Skeletal muscle cell (primary cell): ENCODE measurements around the gene C6orf132.
A peak's percentile ranks its signal among the peaks of the same experiment; 100 is the strongest.
"Not testable (repeated sequence)": the region's sequence is repeated elsewhere in the genome, so short reads cannot be mapped to it uniquely, and the experiment has no call there.

ENCODE experiments used
- DNase-seq: peaks from one replicate; pipeline ENCODE4 v3.0.0-alpha.2; 2010; ENCODE audit warnings: low read depth
- H3K4me3 ChIP-seq: 2 replicates; pipeline ENCODE4 v1.5.1; 2011; ENCODE audit warnings: low read depth, mild to moderate bottlenecking, control low read depth, low read length, moderate library complexity

C6orf132 gene, protein sequence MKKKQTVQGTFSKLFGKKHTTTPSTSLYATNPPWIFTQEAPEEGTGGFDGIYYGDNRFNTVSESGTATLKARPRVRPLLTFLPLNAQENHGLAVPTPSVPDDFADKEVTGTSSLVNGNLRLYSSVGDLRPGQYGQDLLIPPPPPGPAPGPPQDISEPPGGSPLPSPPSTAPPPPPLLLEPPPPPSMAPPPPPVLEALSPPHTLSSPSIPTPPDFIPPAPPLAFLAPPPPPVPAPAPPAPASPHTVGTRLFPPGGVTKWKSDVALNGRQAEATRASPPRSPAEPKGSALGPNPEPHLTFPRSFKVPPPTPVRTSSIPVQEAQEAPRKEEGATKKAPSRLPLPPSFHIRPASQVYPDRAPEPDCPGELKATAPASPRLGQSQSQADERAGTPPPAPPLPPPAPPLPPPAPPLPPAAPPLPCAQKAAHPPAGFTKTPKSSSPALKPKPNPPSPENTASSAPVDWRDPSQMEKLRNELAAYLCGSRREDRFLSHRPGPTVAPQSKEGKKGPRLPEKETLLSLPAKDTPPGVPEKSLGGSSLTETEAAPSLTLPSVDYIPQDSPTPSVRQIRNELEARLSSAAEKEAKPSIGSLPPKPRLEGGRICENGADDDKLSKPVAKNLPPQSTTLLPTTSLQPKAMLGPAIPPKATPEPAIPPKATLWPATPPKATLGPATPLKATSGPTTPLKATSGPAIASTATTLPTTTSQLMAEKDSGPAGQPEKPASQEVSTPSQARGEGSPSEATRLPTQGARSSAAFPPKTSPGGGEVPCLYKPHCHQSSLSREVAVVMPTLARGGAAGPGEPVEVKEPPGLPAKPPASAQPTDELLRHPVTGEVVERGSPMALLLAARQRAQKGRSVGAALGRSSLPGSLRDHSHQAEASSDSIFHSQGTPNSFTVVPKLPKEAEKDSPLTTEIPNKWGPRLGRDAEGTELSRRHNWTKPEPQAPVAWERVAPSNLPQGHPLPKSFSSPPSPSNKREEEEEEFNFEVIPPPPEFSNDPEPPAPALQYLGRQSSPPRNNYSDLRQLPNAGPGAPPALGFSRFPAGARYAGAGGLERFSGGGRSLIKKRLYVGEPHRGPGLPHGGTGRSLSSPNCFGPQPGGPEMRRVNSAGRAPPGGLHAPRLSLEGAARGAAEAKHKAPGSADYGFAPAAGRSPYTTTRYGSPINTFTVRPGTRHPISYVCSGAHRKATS

DNA sequence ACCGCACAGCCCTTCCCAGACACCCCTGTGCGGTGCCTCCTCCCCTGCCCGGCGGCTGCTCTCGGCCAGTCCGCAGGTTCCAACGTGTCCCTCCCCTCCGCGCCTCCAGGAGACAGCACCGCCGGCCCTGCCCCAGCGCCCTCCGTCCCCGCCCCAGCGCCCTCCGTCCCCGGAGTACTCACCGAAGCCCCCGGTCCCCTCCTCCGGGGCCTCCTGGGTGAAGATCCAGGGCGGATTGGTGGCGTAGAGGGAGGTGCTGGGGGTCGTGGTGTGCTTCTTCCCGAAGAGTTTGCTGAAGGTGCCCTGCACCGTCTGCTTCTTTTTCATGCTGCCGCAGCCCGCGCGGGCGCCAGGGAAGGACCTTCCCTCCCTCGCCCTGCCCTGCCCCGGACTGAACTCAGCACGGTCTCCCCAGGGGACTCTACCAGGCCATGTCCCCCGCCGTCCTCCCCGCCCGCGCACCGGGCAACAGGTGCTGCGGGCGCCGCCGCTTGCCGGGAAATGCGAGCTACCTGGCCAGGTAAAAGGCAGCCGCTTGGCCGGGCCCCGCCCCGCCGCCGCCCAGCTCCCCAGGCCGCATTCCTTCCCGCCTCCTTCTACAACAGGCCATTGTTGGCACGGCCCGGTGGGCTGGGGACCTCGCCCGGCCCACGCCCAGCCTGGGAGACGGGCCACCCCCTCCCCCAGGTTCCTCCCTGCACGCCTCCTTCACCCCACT lies at the start of gene C6orf132:
Gene C6orf132 (minus strand): TSS at position 503 of the 718 bp plus-strand sequence. CDS start 176 bp downstream, at position 327.
- DNase-seq: no peak
- peak within 1 kb of the TSS; percentile 62 for H3K4me3 ChIP-seq

DNA sequence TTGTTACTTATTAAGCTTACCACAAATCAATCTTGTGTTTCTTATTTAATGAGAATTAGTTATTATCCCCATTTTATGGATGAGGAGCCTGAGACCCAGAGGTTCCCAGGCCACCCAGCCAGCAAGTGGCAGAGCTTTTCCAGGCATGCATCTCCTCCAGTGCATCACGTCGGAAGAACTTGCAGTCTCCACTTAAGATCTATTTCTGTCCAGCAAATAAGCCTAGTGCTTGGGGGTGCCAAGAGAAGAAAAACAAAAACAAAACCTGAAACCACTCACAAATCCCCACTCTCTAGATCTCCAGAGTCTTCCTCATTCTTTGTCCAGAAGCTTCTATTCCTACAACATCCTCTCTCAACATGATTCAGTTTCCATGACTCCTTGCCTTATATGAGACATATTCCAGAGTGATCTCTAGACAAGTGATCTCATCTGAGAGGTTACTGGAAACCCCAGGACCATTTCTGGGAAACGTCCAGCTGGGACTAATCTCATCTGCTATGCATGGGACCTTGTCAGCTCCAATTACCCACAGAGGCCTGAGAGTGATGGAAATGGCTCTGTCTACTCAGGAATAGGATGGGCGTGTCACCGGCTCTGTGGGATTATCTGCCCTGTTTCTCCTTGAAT lies 48.2 kb upstream of the C6orf132 start:
- no peak for DNase-seq
- no peak overlapping the region for H3K4me3 ChIP-seq

DNA sequence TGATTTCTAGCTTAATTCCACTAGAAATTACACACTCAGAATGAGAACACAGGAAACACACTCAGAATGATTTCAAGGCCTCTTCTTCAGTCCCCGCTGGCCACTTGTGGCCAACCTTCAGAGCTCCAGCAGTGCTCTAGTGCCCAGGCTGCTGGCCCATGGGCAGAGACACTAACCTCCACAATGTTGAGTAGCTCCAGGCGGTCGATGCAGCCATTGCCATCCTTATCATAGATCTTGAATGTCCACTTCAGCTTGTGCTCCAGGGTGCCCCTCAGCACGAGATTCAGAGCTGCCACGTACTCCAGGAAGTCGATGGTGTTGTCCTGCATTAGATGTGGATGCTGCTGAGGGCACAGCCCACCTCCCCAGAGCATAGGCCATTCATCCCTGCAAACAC lies 46.0 kb upstream of the C6orf132 start:
- no peak for DNase-seq
- no peak overlapping the region for H3K4me3 ChIP-seq

DNA sequence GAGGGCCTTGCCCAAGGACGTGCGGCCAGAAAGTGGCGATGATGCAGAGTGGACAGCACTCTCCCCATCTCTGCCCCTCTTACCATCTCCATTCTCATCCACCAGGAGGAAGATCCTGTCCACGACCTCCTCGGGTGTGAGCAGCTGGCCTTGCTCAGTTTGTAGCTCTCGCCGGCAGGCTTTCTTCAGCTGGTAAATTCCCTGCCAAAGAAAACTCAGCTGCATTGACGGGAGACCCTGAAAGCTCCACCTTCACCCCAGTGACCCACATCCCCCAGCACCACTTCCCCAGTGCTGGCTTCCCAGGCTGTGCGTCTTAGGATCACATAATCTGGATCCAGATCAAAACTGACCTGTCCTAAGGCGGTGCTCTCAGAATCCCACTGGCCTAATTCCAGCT lies 43.2 kb upstream of the C6orf132 start:
- no peak for DNase-seq
- no peak overlapping the region for H3K4me3 ChIP-seq

DNA sequence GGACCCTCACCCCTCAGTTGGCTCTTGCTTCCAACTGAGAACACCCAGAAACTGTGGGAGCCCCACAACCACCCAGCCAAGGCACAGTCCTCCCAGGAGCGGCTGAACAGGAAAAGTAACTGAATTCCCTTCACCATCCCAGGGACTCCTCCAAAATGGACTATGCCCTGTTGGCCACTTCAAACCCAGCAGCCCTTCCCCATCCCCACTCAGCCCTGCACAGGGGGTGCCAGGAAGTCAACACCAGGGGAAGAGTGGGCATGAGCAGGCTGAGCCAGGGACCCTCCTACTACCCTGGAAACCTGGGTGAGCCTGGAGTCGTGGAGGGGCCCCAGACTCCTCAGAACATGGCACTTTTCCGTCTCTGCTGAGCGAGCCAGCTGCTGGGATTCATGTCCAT lies 42.1 kb upstream of the C6orf132 start:
- H3K4me3 ChIP-seq: no peak overlapping the region
- no peak for DNase-seq

DNA sequence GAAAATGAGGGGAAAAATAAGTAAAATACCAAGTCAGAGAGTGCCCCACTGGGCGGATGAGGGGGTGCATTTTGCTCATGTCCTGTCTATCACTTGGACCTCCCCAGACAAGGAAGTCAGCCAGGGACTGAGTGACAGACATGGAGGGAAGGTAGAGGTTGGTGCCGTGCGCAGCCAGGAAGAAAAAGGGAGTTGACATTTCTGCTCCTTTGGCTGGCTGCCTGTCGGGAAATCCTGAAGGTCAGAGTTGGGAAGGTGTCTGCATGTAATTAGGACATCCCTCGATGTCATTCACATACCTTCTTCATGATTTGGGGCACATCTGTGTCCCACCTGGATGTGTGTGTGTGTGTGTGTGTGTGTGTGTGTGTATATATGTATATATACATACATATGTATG lies 39.7 kb upstream of the C6orf132 start:
- DNase-seq: no peak
- H3K4me3 ChIP-seq: no peak overlapping the region

DNA sequence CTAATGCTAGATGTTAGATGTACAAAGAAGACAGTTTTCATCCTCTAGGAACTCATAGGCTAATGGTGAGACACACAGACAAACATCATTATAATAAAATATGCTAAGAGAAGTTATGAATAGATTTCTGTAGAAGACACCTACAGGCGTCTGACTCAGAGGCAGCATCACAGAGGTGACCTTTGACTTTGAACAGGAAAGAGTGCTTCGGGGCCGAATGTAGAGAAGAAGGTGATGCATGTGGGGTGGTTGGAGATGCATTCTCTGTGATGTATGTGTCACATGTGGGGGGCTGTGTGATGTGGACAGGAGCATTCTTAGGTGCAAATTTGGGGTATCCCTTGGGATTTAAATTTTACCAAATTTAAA lies 37.5 kb upstream of the C6orf132 start:
- H3K4me3 ChIP-seq: no peak overlapping the region
- no peak for DNase-seq

DNA sequence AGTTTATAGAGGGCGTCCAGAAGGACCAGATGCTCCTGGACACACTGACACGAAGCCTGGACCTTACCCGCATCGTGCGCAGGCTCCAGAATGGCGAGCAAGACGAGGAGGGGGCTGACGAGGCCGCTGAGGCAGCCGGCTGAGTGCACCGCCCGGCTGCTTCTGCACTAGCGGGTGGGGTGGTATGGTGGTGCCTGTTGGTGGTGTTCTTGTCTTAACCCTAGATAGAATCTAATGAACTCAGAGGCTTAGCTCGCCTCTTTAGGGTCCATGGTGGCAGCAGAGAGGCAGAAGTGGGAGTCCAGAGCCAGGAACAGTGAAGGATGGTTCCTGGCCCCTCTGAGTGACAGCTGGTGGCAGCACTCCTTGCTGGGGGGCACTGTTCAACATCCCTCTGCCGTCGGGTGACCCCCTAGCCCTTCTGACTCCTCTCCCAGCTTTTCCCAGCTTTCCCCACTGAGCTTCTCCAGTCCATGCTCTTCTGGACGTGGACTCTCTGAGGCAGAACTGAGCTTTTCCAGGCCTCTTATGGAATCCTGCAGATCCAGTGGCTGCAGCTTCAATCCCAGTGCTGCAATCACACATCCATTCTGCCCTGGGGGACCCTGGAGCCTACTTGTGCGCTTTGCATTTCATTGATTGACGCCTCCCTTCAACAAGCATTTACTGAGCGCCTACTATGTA lies 37.0 kb upstream of the C6orf132 start:
- H3K4me3 ChIP-seq: no peak overlapping the region
- DNase-seq: no peak

DNA sequence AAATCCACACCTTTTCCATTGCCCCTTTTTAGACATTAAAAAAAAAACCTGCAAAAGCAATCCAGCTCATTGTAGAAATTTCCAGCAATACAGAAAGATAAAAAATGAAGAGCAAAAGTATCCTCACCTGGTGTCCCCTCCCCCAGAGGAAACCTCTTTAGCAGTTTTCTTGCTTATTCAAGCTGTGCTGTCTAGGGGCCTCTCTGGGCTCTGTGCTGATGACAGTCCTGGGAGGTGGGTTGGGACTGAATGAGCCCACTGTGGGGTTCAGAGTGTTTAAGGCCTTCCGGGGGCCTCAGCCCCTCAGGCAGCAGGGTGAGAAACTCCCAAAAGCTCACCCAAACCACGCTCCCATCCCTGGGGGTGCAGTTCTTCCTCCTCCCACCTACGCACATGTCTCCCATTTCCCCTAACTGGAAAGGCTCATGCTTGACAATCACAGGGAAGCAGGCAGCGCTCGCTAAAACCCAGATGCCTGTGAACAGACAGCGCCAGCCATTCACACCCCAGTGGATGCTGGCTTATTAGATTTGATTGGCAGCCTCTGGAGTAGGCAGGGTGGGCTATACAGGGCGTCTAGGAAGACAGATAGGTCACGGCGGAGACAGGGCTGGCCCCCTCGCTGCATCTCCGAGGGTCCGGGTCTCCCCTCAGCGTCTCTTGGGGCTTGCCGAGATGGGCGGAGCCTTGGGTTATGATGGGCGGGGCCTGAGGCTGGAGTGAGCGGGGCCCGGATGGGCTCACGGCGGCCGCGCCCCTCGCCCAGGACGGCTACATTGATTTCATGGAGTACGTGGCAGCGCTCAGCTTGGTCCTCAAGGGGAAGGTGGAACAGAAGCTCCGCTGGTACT lies 35.3 kb upstream of the C6orf132 start:
- H3K4me3 ChIP-seq: peak overlapping the region; percentile 37
- no peak for DNase-seq

DNA sequence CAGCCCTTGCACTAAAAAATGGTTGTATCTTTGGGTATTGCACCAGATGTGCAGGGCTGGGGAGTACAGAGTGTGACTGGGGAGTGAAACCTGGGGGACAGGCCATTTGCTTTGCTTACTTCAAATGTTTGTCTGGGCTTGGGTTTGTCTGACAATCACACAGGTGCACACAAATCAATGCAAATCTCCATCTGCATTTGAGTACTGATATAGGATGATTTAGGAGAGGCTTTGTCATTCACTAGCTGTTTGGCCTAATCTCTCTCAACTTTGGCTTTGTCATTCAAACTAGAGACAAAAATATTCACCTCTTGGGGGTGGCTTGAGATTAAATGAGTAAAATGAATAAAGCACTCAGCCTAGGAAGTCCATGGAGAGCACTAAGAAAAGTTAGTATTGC lies 34.6 kb upstream of the C6orf132 start:
- no peak for DNase-seq
- no peak overlapping the region for H3K4me3 ChIP-seq

DNA sequence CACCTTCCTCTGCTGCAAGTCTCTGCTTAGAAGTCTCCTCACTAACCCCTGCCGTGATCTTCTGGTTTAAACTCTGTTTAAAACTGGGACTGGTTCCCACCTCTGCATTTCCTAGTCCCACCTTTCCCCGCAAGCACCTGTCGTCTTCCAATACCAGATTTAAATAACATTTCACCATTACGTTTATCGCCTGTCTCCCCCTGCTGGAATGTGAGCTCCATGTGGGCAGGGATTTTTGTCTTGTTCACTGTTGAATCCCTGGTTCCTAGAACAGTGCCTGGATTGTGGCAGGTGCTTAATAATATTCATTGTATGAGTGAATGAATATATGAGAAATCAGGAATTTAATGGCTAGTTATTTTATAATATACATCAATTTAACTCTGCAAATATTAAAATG lies 33.4 kb upstream of the C6orf132 start:
- no peak overlapping the region for H3K4me3 ChIP-seq
- no peak for DNase-seq

DNA sequence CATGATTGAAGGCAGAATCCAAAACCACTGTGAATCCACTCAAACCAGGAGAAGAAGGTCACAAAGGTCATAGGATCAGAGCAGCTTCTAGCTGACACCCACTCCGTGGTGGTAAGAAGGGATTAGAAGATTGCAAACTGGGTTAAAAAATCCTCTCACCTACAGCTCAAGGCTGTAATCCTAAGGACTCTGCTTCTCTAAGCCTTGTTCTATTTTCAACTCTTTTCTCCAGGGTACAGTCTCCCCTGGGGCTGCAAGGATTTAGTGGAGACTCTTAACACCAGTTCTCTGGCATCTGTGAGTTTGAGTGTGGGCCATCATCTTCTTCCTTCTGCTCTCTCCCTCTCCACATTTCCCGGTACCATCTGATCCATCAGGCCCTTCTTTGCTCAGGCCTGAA lies 30.7 kb upstream of the C6orf132 start, which contains the start of gene GUCA1A:
Gene GUCA1A (plus strand): TSS at position 264 of the 400 bp plus-strand sequence. CDS start 250 bp downstream, outside the sequence.
- no peak within 1 kb of the TSS for H3K4me3 ChIP-seq
- no peak for DNase-seq

DNA sequence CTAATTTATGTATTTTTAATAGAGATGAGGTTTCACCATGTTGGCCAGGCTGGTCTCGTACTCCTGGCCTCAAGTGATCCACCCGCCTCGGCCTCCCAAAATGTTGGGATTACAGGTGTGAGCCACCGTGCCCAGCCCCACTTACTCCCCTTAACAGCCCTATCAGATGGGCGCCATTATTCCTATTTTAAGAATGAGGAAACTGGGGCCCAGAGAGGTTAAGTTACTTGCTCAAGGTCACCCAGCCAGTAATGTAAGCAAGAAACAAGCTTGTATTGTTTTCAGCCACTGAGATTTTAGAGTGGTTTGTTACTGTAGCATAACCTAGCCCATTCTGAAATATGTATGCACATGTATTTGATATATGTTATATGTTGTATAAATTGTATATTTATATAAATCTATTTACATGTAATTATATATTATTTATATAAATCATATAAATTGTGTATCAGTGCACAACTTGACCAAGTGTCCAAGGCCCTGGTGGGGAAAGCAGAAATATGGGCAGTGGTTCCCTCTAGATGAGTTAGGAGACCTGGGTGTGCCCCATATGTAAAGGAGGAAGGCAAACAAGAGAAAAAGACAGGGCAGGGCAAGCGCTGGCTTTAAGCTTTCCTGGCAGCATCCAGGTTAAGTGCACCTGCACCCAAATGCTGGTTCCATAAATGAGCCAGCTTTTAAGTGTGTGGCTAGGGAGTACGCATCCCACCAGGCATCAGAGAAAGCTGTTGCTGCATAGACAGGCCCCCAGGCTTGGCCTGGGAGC lies 29.6 kb upstream of the C6orf132 start:
- no peak for DNase-seq
- no peak overlapping the region for H3K4me3 ChIP-seq

DNA sequence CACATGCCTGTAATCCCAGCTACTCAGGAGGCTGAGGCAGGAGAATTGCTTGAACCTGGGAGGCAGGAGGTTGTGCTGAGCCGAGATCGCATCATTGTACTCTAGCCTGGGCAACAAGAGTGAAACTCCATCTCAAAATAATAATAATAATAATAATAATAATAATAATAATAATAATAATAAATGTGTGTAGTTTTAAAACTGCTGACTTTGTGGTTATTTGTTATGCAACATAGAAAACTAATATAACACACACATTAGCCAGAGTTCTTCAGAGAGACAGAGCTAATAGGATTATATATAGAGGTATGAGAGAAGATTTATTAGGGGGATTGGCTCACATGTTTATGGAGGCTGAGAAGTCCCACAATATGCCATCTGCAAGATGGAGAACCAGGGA lies 27.4 kb upstream of the C6orf132 start:
- DNase-seq, H3K4me3 ChIP-seq: not testable (repeated sequence)

DNA sequence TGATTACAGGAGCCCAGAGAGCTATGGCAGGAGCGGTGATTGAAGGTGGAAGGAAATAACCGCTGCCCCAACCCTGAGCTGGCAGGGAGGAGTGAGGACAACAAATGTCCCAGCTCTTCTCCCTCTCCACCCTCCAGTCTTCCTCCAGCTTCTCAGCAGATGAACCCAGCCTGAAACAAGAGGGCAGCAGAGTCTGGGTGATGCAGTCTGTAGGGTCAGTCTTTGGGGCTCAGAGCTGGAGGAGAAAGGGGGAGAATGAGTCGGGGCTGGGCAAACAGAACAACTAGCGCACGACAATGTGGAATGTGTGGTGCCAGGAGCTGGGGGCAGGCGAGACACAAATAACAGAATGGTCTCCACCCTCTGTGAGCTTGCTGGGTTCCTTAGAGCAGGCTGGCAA lies 26.2 kb upstream of the C6orf132 start:
- DNase-seq: no peak
- no peak overlapping the region for H3K4me3 ChIP-seq

DNA sequence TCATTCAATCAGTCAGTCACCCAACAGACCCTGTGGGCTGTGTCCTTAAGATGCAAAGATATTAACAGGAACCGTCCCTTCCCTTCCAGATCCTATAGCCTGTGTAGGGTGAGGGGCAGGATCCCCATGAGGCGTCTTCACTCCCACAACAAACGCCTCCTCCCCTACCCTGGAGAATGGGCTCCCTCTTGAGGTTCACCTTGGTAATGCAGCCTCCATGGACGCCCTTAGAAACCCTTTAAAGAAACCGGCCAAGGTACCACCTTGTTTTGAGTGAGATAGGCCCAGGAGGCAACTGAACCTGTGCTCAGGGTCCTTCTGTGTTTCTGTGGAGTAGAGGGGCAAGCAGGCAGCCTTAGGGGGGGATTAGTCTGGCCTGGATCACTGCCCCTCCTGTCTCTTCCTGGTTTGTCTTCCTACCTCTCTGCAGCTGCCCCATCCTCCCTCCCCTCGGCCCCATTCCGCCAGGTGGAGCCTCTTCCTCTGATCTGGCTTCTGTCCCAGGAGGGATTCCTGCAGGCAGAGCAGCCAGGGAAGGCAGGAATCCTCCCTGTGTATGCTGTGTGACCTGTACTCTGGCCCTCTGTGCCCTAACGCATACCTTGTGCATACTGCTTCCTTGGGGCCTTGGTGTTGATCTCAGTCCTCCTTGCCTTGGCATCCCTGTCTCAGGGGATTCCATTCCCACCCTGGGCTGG lies 24.2 kb upstream of the C6orf132 start:
- peak; percentile 31 for DNase-seq
- no peak overlapping the region for H3K4me3 ChIP-seq
